Upper lobe of left lung (tissue), 4 donors: Measurements from ENCODE around the gene NUDT2.

Source experiments
- CTCF ChIP-seq, 6 experiments: fragments of 450-650 bp in 4 of 6; fragments of 200-600 bp in 2 of 6; sonication (generic) in 2 of 6; IDR thresholded peaks; one replicate each; pipeline ENCODE4 v1.5.1; 2016 to 2019; ENCODE audit warnings: antibody characterized with exemption in 6 of 6
- EP300 ChIP-seq, 4 donors: sonication (generic); formaldehyde crosslinking; IDR thresholded peaks; one replicate each; pipeline ENCODE4 v1.5.1; 2017; ENCODE audit warnings: antibody characterized with exemption in 4 of 4, control low read depth in 2 of 4
- POLR2AphosphoS5 ChIP-seq, 2 donors: sonication (generic); formaldehyde crosslinking; IDR thresholded peaks; one replicate each; pipeline ENCODE4 v1.5.1; 2017; ENCODE audit warnings: antibody characterized with exemption in 2 of 2

GRCh38 chr9:34386656-34387055 is 57.3 kb downstream of the NUDT2 start:
- TF ChIP-seq CTCF (IDR thresholded peaks at IDR 0.05) (no peak), POLR2AphosphoS5 (IDR thresholded peaks at IDR 0.05) (no peak), EP300 (IDR thresholded peaks at IDR 0.05) (no peak)
